H9 (cell line): Measurements from ENCODE around the gene SLC26A9. TPM values are rescaled to one million over a fixed set of nuclear protein-coding genes. Genes with fewer than 3 reads are reported as not detected.

Experiments
- DNase-seq: peaks from one replicate; pipeline ENCODE4 v3.0.0-alpha.2; 2017
- H2AFZ ChIP-seq: one replicate; pipeline ENCODE4 v1.6.1; 2013; ENCODE audit warnings: mild to moderate bottlenecking, low read length, control low read depth, moderate library complexity
- H2AK5ac ChIP-seq: 2 replicates; pipeline ENCODE4 v1.6.1; 2013; ENCODE audit warnings: low read length, control low read depth, mixed read lengths; ENCODE audit not compliant: insufficient read length
- H2BK120ac ChIP-seq: one replicate; pipeline ENCODE4 v1.6.1; 2013; ENCODE audit warnings: low read depth, mild to moderate bottlenecking, low read length, control low read depth, inconsistent platforms; ENCODE audit not compliant: poor library complexity, severe bottlenecking
- H2BK12ac ChIP-seq: 2 replicates; pipeline ENCODE4 v1.6.1; 2013; ENCODE audit warnings: low read length, control low read depth, mixed read lengths, low read depth; ENCODE audit not compliant: insufficient read length
- H2BK15ac ChIP-seq: 2 replicates; pipeline ENCODE4 v1.6.1; 2013; ENCODE audit warnings: low read depth, low read length, control low read depth
- H2BK20ac ChIP-seq: one replicate; pipeline ENCODE4 v1.6.1; 2013; ENCODE audit warnings: low read depth, mild to moderate bottlenecking, low read length, control low read depth, inconsistent platforms; ENCODE audit not compliant: poor library complexity, severe bottlenecking
- H2BK5ac ChIP-seq: 2 replicates; pipeline ENCODE4 v1.6.1; 2013; ENCODE audit warnings: low read length, control low read depth, mixed read lengths; ENCODE audit not compliant: insufficient read length
- H3K14ac ChIP-seq: 2 replicates; pipeline ENCODE4 v1.6.1; 2013; ENCODE audit warnings: low read length, control low read depth; ENCODE audit not compliant: insufficient read depth
- H3K18ac ChIP-seq: 2 replicates; pipeline ENCODE4 v1.6.1; 2013; ENCODE audit warnings: low read depth, mild to moderate bottlenecking, mixed read lengths, low read length, control low read depth; ENCODE audit not compliant: insufficient read length
- H3K23ac ChIP-seq: 2 replicates; pipeline ENCODE4 v1.6.1; 2013; ENCODE audit warnings: low read length, control low read depth, mixed read lengths, low read depth; ENCODE audit not compliant: insufficient read length
- H3K23me2 ChIP-seq: 2 replicates; pipeline ENCODE4 v1.6.1; 2013; ENCODE audit warnings: low read depth, mild to moderate bottlenecking, mixed read lengths, low read length, control low read depth; ENCODE audit not compliant: insufficient read length, poor library complexity, severe bottlenecking
- H3K27ac ChIP-seq: 2 replicates; pipeline ENCODE4 v1.5.1; 2013; ENCODE audit warnings: low read length, control low read depth, mixed read lengths, low read depth; ENCODE audit not compliant: insufficient read length
- H3K27me3 ChIP-seq: 2 replicates; pipeline ENCODE4 v1.6.1; 2013; ENCODE audit warnings: low read length, control low read depth, inconsistent platforms; ENCODE audit not compliant: insufficient read depth
- H3K4ac ChIP-seq: 2 replicates; pipeline ENCODE4 v1.6.1; 2013; ENCODE audit warnings: low read depth, mild to moderate bottlenecking, control low read depth, inconsistent platforms, low read length, moderate library complexity
- H3K4me1 ChIP-seq: 2 replicates; pipeline ENCODE4 v1.6.1; 2013; ENCODE audit warnings: low read length, control low read depth, inconsistent platforms; ENCODE audit not compliant: insufficient read depth
- H3K4me2 ChIP-seq: 2 replicates; pipeline ENCODE4 v1.6.1; 2013; ENCODE audit warnings: low read length, control low read depth, mixed read lengths; ENCODE audit not compliant: insufficient read length, insufficient read depth
- H3K56ac ChIP-seq: 2 replicates; pipeline ENCODE4 v1.6.1; 2013; ENCODE audit warnings: low read depth, mild to moderate bottlenecking, mixed read lengths, low read length, control low read depth; ENCODE audit not compliant: insufficient read length
- H3K79me1 ChIP-seq: 2 replicates; pipeline ENCODE4 v1.6.1; 2013; ENCODE audit warnings: low read depth, mild to moderate bottlenecking, moderate library complexity, low read length, control low read depth, inconsistent platforms; ENCODE audit not compliant: insufficient read depth, poor library complexity, severe bottlenecking
- H3K79me2 ChIP-seq: 2 replicates; pipeline ENCODE4 v1.6.1; 2013; ENCODE audit warnings: low read length, control low read depth, inconsistent platforms; ENCODE audit not compliant: insufficient read depth
- H3K9ac ChIP-seq: 2 replicates; pipeline ENCODE4 v1.6.1; 2013; ENCODE audit warnings: low read length, control low read depth, mixed read lengths; ENCODE audit not compliant: insufficient read length; ENCODE audit errors: extremely low read depth
- H3K9me3 ChIP-seq: one replicate; pipeline ENCODE4 v1.6.1; 2013; ENCODE audit warnings: low read depth, low read length, inconsistent platforms; ENCODE audit not compliant: control insufficient read depth
- H3T11ph ChIP-seq: one replicate; pipeline ENCODE4 v1.6.1; 2013; ENCODE audit warnings: mild to moderate bottlenecking, low read length, control low read depth, inconsistent platforms
- H4K20me1 ChIP-seq: one replicate; pipeline ENCODE4 v1.6.1; 2013; ENCODE audit not compliant: control insufficient read depth, insufficient read length, insufficient read depth
- H4K5ac ChIP-seq: 2 replicates; pipeline ENCODE4 v1.6.1; 2013; ENCODE audit warnings: low read depth, mild to moderate bottlenecking, mixed read lengths, low read length, control low read depth; ENCODE audit not compliant: insufficient read length
- H4K8ac ChIP-seq: replicated peaks from 2 replicates; pipeline ENCODE4 v1.6.1; 2013; ENCODE audit warnings: low read length, control low read depth, mixed read lengths, low read depth; ENCODE audit not compliant: insufficient read length
- H4K91ac ChIP-seq: 2 replicates; pipeline ENCODE4 v1.6.1; 2013; ENCODE audit warnings: low read depth, mild to moderate bottlenecking, moderate library complexity, mixed read lengths, low read length, control low read depth; ENCODE audit not compliant: insufficient read length
- H3K27ac Mint-ChIP-seq, 3 experiments: 2 replicates in 2 of 3; 3 replicates in 1 of 3; pipeline ENCODE4 v1.8.0; 2020 to 2021; ENCODE audit warnings: mixed read lengths in 3 of 3, mild to moderate bottlenecking in 1 of 3, moderate library complexity in 1 of 3
- H3K27me3 Mint-ChIP-seq: 2 replicates; pipeline ENCODE4 v1.8.0; 2021; ENCODE audit warnings: low read depth, mild to moderate bottlenecking, moderate library complexity, mixed read lengths
- H3K36me3 Mint-ChIP-seq, 3 experiments: 2 replicates in 2 of 3; 3 replicates in 1 of 3; pipeline ENCODE4 v1.8.0; 2020 to 2021; ENCODE audit warnings: low read depth in 3 of 3, mixed read lengths in 3 of 3; ENCODE audit not compliant: insufficient read depth in 1 of 3
- H3K4me1 Mint-ChIP-seq, 2 experiments: 2 replicates each; pipeline ENCODE4 v1.8.0; 2020; ENCODE audit warnings: mixed read lengths in 2 of 2
- H3K4me3 Mint-ChIP-seq, 2 experiments: 2 replicates in 1 of 2; 3 replicates in 1 of 2; pipeline ENCODE4 v1.8.0; 2020 to 2021; ENCODE audit warnings: mild to moderate bottlenecking in 2 of 2, mixed read lengths in 2 of 2, moderate library complexity in 1 of 2
- H3K9me3 Mint-ChIP-seq, 2 experiments: 2 replicates in 1 of 2; 3 replicates in 1 of 2; pipeline ENCODE4 v1.8.0; 2020; ENCODE audit warnings: mild to moderate bottlenecking in 2 of 2, mixed read lengths in 2 of 2, moderate library complexity in 1 of 2
- WGBS: extraction: QIAGEN DNeasy Blood & Tissue Kit; methylation state at CpG from one replicate; pipeline ENCODE4 v1.1.7; 2013; ENCODE audit warnings: missing lambda C conversion rate, low lambda C conversion rate, mixed read lengths; ENCODE audit not compliant: insufficient read length; ENCODE audit errors: extremely low coverage; 5-methylcytosine and 5-hydroxymethylcytosine counted together
- total RNA-seq: library from RNA; stranded (reverse); gene quantifications from 2 replicates; pipeline ENCODE4 v1.2.1, GENCODE V29; 2021
- TF ChIP-seq, protein P1 (sequence below): fragments of 200-600 bp; sonication (generic); conservative IDR thresholded peaks from 3 replicates; pipeline ENCODE4 v1.8.0; 2021; ENCODE audit warnings: antibody characterized with exemption, mild to moderate bottlenecking

The SLC26A9 gene
- total RNA-seq, 1 experiment from 2014 or later = not detected

DNA sequence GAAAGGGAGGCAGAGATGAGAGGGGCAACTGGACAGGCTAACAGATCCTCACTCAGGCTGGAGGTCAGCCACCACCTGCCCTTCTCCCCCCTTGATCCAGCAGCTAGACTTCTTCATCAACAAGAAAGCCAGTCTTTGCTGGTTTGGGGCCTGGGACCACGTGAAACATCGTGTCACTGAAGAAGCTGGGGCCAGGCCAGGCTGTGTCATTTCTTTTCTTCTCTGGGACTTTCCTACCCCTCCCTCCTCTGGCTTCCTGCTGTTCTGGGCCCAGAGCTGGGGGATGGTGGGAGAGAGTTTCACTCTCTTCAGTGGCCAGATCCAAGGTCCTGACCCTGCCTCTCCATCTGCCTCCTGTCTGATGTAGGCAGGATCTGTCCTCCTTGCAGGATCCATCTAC is 18.1 kb upstream of the SLC26A9 start:
- H2BK12ac ChIP-seq = no peak overlapping the region
- no peak overlapping the region for H3K27ac ChIP-seq
- TF ChIP-seq, protein P1, sequence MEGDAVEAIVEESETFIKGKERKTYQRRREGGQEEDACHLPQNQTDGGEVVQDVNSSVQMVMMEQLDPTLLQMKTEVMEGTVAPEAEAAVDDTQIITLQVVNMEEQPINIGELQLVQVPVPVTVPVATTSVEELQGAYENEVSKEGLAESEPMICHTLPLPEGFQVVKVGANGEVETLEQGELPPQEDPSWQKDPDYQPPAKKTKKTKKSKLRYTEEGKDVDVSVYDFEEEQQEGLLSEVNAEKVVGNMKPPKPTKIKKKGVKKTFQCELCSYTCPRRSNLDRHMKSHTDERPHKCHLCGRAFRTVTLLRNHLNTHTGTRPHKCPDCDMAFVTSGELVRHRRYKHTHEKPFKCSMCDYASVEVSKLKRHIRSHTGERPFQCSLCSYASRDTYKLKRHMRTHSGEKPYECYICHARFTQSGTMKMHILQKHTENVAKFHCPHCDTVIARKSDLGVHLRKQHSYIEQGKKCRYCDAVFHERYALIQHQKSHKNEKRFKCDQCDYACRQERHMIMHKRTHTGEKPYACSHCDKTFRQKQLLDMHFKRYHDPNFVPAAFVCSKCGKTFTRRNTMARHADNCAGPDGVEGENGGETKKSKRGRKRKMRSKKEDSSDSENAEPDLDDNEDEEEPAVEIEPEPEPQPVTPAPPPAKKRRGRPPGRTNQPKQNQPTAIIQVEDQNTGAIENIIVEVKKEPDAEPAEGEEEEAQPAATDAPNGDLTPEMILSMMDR = no peak
- Mint-ChIP-seq H3K4me1 (peaks cover 23 to 30% of the 10 kb centered on the region in 2 experiments), H3K27ac (no peak overlapping the region), H3K9me3 (no peaks in the 10 kb centered on the region; a peak in 1 of 5 replicates), H3K36me3 (no peaks in the 10 kb centered on the region), H3K4me3 (no peak overlapping the region), H3K27me3 (peaks cover 16% of the 10 kb centered on the region)
- H3K79me1 ChIP-seq = no peaks in the 10 kb centered on the region
- H2BK120ac ChIP-seq = no peak overlapping the region
- no peaks in the 10 kb centered on the region for H3K23me2 ChIP-seq
- H4K5ac ChIP-seq = no peak overlapping the region
- H3K14ac ChIP-seq = no peak overlapping the region; the same call in 1 of the 2 replicates
- no peaks in the 10 kb centered on the region for H3K79me2 ChIP-seq
- no peak overlapping the region for H3K18ac ChIP-seq
- no peak overlapping the region for H3K9ac ChIP-seq
- no peaks in the 10 kb centered on the region for H3K27me3 ChIP-seq
- no peak overlapping the region for H3T11ph ChIP-seq
- H3K4me2 ChIP-seq = no peak overlapping the region
- WGBS = no CpG with 5 or more reads among the region's 2 CpGs
- no peaks in the 10 kb centered on the region for H3K9me3 ChIP-seq
- no peak overlapping the region for H4K91ac ChIP-seq
- H2BK20ac ChIP-seq = no peak overlapping the region
- H2BK5ac ChIP-seq = no peak overlapping the region
- no peak overlapping the region for H2BK15ac ChIP-seq
- no peak overlapping the region for H2AFZ ChIP-seq
- H4K8ac ChIP-seq = no peak overlapping the region
- H3K56ac ChIP-seq = no peak overlapping the region
- no peak overlapping the region for H3K4ac ChIP-seq
- no peak overlapping the region for H3K23ac ChIP-seq
- no peaks in the 10 kb centered on the region for H3K4me1 ChIP-seq
- no peaks in the 10 kb centered on the region for H4K20me1 ChIP-seq
- no peak overlapping the region for H2AK5ac ChIP-seq
- no peak for DNase-seq
